CMK (cell line): Measurements from ENCODE around the gene PTGES3L.
A peak's percentile ranks its signal among the peaks of the same experiment; 100 is the strongest.
"Not testable (repeated sequence)": the region's sequence is repeated elsewhere in the genome, so short reads cannot be mapped to it uniquely, and the experiment has no call there.

ENCODE experiments used
- DNase-seq: peaks from one replicate; pipeline ENCODE4 v3.0.0-alpha.2; 2010; ENCODE audit warnings: low read depth

PTGES3L gene

GRCh38 chr17:42980274-42980765 lies 440 bp upstream of the PTGES3L start, which contains the start of gene RUNDC1:
Gene RUNDC1, plus strand, starts transcription at chr17:42980565. Its CDS starts 12 bp downstream, at chr17:42980577.
- peak; percentile 72 for DNase-seq

- not testable (repeated sequence) for DNase-seq
These were observed 4.2 kb downstream of the PTGES3L start for GRCh38 chr17:42975701-42976100.

GRCh38 chr17:42975265-42975664 lies 4.6 kb downstream of the PTGES3L start:
- no peak for DNase-seq

GRCh38 chr17:42973323-42973722 lies 6.6 kb downstream of the PTGES3L start:
- DNase-seq = not testable (repeated sequence)

GRCh38 chr17:42971589-42971988 lies 8.3 kb downstream of the PTGES3L start:
- no peak for DNase-seq

GRCh38 chr17:42969001-42969581 lies 10.8 kb downstream of the PTGES3L start:
- DNase-seq = no peak

- no peak for DNase-seq
These were observed 12.0 kb downstream of the PTGES3L start for GRCh38 chr17:42967925-42968324.

GRCh38 chr17:42964161-42964932 lies 15.5 kb downstream of the PTGES3L start, which contains the start of gene AARSD1:
Gene AARSD1, minus strand, starts transcription at chr17:42964454. Its CDS starts 14 bp downstream, at chr17:42964440.
- DNase-seq = peak; percentile 87

GRCh38 chr17:42953669-42954068 lies 26.2 kb downstream of the PTGES3L start:
- no peak for DNase-seq

- no peak for DNase-seq
These were observed 29.7 kb downstream of the PTGES3L start for GRCh38 chr17:42950044-42950783.

GRCh38 chr17:42946812-42947211 lies 33.1 kb downstream of the PTGES3L start:
- DNase-seq = no peak

GRCh38 chr17:42944211-42944610 lies 35.7 kb downstream of the PTGES3L start:
- DNase-seq = no peak

- DNase-seq = no peak
These were observed 41.9 kb downstream of the PTGES3L start for GRCh38 chr17:42937712-42938596.

GRCh38 chr17:42929497-42929844 lies 50.4 kb downstream of the PTGES3L start:
- DNase-seq = no peak

GRCh38 chr17:42928714-42929496 lies 51.0 kb downstream of the PTGES3L start:
- peak; percentile 50 for DNase-seq

- no peak for DNase-seq
These were observed 55.0 kb downstream of the PTGES3L start for GRCh38 chr17:42924891-42925290.

- DNase-seq = not testable (repeated sequence)
These were observed 56.4 kb downstream of the PTGES3L start for GRCh38 chr17:42923472-42923871.

- no peak for DNase-seq
These were observed 57.6 kb downstream of the PTGES3L start for GRCh38 chr17:42922294-42922693.

GRCh38 chr17:42920922-42921321 lies 59.0 kb downstream of the PTGES3L start:
- DNase-seq = no peak

- DNase-seq = no peak
These were observed 59.6 kb downstream of the PTGES3L start for GRCh38 chr17:42920106-42920900.
